GDM1 (cell line): ENCODE measurements around the gene C1orf116.

Experiments used
- DNase-seq: peaks from one replicate; lab custom pipeline; 2025; lab: John Stamatoyannopoulos, UW

Gene C1orf116

DNA sequence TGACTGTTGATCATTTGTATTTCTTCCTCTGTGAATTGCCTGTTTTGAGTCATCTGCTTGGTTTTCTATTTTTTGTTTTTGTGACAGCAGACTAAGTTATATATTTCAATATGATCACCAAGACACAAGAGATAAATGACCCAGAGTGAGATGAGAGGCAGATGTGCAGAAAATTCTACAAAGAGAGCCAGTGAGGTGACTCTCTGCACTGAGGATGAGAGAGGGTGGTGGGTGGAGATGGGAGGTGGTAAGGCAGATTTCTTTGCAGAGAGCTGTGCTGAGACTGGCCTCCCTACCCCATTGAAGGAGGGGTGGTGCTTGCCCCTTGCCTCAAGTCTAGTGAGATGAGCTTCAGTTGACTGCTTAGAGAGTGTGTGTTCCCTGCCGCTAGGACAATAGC lies 44.7 kb downstream of the C1orf116 start:
- no peak for DNase-seq

DNA sequence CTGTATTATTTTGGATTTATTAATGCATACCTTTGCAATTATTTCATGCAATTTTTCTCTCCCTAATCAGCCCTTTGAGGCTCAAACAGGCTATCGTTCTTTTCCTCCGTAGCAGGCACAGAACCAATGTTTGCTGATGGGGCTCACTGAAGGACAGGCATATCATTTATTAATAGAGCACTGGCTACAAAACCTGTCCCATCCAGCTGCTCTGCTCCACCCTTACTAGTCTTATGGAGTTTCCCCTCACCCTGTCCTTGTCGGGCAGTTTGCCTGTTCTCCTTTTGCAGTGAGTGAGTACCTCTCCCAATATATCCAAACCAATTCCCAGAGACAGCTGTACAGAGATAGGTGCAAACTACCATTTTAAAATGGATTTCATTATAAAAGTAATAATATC lies 45.7 kb downstream of the C1orf116 start:
- no peak for DNase-seq

DNA sequence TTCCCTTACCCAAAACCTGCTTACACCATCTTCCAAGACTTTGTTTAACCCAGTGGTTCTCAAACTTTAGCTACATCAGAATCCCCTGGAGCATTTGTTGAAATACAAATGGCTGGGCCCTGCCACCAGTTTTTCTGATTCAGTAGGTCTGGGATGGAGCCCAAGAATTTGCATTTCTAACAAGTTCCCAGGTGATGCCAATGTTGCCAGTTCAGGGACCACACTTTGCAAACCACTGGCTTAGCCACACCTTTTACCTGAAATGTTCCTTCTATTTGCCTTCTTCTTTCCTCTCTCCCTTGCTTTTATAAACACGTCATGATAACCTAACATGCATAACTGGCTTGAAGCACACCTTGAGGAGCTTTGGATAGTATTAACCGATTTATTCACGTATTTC lies 46.2 kb downstream of the C1orf116 start:
- no peak for DNase-seq

DNA sequence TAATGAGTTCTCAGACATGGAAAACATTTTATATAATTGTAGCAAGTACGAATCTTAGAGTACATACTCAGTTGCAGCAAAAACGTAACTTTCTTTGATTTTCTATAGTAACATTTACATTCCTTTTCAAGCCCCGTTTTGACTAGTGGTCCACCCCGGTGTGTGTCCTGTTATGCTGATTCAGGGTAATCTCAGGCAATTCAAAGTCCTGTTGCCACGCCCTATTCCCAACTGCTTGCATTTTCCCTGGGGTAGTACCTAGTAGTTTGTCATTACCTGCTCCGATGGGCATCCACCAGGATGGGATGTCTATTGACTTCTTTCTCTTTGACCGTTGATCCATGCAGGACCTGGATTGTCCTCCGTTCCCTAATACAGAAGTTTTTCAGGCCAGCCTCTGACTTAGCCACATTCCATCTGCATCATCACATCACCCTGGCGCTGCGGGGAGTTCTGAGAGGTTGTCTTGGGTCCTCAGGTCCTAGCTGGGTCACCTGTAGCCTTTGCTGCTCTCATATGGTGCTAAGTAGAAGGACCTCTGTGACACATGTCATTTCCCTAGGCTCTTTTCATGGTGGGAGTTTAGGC lies 47.3 kb downstream of the C1orf116 start:
- DNase-seq = no peak

DNA sequence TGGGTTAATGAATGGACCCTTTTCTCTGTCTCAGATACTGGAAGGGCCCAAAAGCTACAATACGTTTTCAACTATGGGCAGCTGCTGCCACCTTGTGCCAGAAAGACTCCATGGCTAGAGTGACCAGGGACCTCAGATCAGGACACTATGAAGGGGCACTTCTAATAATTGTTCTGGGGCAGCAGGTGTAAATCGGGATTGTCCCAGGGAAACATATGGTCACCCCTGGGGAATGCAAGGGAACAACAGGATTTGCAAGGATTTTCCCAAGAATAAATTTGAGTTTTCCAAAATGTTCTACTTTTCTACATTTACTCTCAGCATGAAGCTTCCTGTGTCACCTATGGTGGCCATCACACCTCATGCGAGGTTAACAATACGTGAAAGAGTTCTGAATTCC lies 50.3 kb downstream of the C1orf116 start:
- DNase-seq = peak; percentile 22

DNA sequence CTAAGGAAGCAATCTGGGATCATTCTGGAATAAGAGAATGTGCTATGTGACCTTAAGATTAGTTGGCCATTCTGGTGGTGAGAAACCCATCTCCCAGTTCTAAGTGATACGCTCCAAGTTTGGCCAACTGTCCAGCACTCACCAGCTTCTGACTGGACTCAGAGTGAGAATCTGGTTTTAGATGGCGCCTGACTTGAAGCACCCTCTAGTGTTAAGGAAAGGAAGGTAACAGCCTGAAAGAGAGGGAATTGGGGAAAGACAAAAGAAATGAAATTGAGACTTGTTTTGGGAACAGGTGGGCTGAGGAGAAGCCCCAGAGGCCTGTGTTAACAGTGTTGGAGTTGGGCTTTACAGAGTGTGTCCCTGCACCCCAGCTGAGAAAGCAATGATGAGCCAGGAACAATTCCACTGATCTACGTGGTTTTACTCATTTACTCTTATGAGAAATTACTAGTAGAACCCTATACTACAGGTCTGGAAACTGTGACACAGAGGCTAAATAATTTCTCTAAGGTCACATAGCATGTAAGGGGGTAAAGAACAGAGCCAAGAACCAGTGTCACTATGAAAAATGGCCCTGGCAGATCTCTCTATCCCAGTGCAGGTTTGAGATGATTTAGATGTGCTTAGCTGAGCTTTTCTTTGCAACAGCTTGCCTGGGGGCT lies 53.0 kb downstream of the C1orf116 start:
- DNase-seq = no peak

DNA sequence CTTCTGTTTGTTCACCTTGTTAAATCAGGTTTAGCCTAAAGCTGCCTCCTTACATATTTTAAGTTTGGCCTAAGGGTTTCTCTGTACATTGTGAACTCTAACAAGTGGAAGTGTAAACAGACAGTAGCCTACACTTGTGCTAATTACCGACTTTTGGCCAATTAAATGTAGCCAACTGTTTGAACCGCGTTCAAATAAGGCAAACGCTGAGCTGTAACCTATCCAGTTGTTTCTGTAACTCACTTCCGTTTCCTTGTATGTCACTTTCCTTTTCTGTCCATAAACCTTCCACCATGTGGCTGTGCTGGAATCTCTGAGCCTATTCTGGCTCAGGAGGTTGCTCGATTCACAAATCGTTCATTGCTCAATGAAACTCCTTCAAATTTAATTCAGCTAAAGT lies 54.3 kb downstream of the C1orf116 start:
- no peak for DNase-seq

DNA sequence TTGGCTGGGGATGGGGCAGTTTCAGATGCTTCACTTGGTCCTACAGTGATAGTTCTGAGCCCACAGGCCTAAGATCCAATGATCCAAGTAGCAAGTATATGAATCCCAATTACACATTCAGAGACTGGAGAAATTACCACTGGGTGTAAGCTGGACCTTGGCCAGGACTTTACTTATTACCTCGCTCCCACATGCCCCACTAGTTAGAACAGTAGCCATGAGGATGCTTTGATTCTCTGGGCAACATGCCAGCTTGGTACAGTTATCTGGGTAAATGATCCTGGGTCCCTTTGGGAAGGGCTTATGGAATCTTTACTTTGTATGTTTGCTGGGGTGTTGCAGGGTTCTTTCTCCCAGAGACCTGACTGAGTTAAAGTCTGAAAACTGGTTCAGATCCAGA lies 57.2 kb downstream of the C1orf116 start:
- no peak for DNase-seq

DNA sequence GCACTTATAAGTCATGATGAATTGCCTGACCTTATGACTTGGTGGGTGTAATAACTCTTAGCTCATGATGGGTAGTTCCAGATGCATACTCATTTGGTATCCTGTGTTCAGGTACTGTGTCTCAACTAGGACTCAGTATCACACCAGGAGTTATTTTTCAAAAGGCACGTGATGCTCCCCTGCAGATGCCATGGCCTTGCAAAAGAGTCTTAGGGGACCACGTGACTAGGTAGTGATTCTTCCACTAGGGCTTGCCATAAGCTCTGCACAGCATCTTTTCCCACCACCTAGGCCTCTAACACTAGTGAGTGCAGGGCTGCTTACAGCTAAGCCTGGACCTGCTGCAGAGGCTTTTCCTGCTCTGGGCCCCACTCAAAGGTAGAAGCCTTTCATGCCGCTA lies 58.4 kb downstream of the C1orf116 start:
- DNase-seq = no peak

DNA sequence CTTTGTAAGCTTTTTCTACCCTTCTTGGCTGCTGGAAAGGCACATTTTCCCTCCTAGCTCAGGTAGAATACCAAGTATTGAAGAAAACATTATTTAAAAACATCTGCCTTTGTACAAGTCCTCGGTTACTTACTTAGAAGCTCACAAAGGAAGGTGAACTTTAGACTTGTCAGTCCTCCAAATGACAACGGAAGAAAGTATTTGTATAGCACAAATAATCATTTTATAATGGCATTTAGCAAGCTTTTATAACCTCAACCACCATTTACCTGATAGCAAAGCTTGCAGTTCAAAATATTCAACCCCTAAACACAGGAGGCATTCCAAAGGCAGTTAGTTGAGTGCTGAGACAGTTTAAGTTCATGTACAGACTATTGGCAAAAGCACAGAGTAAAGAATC lies 59.8 kb downstream of the C1orf116 start:
- DNase-seq = no peak

DNA sequence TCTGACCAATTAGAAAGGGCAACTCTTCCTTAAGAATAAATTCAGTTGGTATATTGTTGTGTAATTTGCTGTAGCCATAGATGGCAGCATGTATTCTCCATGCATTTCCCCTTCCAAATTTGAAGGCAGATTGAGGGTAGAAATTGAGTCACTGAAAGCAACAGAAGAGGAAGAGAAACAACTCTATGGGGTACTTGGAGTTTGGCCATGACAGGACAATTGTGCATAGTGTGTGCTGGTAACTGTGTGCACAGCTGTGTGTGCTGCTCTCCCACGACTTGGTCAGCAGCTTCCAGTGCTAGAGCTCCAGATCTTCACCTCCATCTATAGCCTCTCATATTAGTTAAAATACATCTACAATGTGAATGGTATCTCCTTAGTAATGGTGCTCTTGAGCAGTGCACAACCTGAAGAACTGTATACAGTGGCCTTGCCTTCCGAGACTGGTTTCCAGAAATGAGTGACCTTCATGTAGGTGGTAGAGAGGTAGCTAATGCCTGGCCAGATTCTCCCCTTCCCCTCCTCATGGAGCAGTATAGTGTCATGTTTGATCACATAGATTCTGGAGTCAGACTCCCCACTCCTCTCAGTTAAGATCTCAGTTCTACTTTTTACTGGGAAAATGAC lies 61.4 kb downstream of the C1orf116 start:
- DNase-seq = no peak

DNA sequence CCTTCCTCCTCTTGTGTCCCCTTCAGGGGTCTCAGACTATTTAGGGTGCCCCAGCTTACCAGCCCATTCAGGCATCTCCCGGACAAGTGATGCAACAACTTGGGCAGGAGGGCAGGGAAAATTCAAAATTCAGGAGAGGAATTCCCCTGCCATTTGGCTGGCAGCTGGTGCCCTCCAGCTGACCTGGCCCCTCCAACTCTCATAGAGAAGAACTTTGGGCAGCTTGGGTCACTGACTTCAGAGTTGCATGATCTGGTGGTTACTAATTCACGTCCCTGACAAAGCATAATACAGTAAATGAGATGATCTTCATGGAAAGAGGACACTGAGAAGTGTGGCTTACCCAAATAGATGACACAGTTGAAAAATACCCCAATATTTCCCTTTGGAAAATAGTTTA lies 62.1 kb downstream of the C1orf116 start, which contains the start of gene FCAMR:
Gene FCAMR (minus strand): TSS at position 15 of the 400 bp plus-strand sequence. CDS start 335 bp downstream, outside the sequence.
- DNase-seq = no peak

DNA sequence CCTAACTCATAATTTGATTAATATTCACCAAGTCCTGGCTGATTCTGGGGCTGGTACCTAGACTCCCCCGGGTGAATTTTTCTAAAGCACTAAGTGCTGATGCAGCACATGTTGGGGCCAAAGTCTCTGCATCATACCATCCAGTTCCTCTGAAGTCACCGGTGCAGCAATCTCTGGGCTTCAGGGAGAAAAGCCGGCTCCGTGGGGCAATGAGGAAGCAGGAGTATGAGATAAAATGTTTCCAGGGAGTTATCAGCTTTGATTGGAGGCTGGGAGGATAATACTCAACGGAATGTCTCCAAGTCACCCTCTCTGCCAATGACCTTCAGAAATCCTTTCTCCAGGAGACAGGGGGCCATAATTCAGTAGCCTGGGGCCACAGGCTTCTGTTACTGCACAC lies 63.5 kb downstream of the C1orf116 start:
- DNase-seq = no peak
